ENCODE data around the gene LAMA3.

The LAMA3 gene

DNA sequence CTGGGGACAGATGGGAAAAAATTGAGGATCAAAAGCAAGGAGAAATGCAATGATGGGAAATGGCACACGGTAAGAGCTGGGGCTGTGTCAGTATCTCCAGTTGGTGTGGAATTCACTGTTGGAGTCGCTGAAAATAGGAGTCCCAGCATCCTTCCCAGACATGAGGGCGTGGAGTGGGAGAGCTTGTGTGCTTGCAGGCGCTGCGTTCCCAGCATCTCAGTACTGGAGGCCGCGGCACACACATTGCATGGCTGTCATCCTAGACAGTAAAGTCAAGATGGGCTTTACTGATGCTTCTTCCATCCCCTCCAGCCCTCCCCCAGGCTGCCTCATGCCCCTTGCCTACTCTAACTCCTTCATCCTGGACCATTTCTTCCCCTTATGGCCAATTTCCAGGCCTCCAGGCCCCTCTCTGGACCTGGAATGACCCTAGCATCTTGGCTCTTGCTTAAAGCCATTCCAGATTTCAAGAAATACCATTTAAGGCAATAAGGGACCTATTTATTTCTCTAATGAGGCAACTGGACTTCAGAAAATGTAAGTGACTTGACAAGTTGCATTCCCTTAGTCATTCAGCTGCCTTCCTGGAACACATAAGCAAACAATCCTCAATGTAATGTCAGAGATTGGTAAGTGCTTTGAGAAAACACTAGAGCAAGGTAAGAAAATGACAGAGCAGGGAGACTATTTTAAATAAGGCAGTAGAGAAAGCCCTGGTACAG is 254.8 kb downstream of the LAMA3 start:
- peak; percentile 32 for DNase-seq

DNA sequence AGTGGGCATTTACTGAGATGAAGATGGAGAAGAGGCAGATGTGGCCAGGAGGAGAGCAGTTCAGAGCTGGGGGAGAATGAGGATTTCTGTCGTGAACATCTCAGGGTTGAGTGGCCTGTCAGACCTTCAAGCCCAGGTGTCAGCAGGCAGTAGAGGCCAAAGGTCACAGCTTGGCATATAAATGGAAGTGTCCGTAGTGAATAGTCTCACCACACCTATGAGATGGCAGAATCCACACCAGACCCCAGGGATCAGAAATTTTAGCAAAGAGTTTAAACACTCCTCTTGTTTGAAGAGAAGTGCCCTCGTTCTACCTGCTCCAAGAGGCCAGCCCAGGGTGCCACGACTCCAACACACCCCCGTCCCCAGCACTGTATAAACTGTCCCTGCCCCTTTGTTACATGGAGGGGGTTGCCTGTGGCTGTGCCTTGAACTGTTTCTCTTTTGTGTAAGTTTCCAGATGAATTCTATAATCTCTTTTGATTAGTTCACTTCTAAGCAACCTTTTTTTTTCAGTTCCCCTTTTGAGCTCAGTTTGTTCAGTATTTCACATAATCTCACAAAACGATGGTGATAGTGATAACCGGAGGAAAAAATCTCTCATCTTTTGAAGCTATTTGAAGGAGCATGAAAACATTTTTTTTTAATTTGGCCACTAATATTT is 256.3 kb downstream of the LAMA3 start:
- no peak for DNase-seq

DNA sequence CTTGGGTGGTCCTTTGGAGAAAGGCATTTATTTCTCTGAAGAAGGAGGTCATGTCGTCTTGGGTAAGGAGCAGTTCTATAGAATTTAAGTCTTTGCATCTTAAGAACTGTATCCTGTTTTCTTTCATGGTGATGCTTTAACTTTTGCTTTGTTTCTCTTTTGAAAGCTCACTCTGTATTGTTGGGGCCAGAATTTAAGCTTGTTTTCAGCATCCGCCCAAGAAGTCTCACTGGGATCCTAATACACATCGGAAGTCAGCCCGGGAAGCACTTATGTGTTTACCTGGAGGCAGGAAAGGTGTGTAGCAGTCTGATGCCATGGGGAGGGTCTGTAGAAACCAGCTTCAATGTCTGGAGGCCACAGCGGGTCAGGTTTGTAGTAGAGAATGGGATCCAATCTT is 260.6 kb downstream of the LAMA3 start:
- DNase-seq: no peak

DNA sequence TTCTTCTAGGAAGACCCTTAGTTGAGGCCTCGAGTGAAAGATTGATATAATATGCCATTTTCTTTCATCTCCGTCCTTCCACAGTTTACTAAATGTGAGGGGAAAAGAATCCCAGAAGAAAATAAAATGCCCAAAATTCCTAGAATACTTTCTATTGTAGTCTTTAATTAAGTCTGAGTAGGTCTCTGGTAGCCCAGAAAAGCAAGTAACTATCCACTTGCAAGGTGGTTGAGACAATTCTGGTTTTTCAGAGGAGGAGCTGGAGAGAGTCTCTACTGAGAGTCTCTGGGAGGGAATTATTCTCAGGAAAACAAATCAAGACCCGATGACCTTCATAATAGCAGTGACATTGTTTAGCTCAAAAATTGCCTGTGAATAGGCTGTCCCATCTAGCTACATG is 261.4 kb downstream of the LAMA3 start:
- DNase-seq: no peak

DNA sequence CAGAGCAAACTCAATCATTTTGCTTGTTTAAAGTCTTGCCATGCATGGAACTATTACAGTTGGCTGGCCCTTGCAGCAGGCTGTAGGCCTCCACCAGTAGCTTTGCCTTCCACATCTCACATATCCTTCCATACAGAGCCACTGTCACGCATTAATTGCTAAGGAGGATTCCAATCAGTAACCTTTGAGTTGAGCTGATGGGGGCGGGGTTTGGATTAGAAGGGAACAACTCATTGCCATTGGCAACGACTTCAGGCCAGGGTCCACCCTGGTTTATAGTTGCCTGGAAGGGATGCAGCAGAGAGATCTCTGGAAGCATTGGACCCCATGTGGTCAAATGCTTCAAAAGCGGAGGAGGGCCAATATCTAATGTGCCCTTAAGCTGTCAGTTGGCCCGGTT is 262.0 kb downstream of the LAMA3 start:
- DNase-seq: no peak

DNA sequence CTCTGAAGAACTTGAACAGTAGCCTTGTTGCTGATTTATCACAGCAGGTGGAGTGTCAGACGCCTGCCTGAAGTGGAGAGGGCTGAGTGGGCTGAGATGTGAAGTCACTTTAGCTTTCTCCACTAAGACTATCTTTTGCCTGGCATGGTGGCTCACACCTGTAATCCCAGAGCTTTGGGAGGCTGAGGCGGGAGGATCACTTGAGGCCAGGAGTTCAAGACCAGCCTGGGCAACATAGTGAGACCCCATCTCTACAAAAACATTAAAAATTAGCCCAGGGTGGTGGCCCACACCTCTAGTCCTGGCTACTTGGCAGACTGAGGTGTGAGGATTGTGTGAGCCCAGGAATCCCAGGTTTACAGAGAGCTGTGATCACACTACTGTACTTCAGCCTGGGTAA is 264.7 kb downstream of the LAMA3 start:
- peak; percentile 20 for DNase-seq

DNA sequence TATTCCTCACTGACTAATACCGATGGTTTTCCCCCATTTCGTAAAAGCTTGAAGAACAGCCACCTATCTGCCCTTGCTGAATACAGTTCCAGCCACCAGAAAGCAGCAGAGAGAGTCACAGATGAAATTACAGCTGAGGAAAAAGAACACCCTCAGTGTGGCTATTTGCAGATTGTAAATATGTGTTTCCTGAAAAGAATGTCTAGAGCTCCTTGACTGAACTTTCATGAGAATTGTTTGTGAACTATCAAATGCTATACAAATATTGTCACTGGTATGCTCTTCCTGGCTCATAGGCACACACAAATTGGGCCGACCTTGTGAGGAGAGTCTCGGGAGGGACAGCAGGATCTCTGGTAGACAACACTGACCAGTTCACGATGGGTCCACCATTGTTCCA is 267.2 kb downstream of the LAMA3 start:
- DNase-seq: peak; percentile 27

DNA sequence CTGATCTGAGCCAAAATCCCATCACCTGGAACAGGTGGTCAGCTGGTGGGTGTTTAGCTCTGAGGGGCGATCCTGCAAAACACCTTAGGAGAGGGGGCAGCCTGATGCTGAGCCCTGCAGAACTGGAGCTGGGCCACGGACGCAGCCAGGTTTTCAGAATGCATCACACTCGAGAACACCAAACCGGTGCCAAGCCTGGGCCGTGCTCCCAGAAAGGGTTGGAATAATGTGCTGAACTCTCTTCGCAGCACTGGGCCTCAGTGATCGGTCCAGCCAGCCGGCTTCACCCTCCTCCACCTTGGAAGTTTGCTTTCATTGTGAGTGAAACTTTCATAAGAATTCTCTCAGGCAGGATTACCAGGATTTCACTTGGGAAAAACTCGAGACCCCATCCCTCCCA is 268.8 kb downstream of the LAMA3 start:
- no peak for DNase-seq

DNA sequence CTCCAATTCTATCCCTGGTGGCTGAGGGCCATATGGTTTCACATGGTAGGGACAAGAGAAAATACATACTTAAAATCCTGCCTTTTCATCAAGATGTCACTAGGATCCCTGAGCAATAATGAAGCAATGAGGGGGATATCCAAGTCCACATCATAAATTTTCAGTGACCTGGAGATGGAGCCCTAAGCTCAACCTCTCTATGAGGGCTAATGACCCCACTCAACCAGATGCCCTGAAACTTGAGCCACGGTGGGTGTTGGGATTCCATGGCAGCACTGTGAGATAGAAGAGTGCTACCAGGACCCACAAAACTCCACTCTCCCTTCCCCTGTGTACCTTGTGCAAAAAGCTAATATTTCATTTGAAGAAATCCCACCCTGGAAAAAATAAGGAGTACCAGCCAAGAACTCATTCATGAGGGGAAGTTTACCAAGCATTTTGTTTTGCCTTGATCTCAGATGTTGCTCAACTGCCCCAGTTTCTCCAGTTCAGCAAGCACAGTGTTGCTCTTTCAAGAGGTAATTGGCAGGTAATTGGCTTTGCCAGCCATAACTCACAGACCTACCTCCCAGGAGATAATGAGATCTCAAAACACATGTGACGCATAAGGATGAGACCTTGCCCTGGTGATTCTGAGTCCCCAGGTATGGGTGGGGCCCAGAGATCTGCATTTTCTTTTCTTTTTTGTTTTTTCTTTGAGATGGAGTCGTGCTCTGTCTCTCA is 274.4 kb downstream of the LAMA3 start:
- peak; percentile 15 for DNase-seq

DNA sequence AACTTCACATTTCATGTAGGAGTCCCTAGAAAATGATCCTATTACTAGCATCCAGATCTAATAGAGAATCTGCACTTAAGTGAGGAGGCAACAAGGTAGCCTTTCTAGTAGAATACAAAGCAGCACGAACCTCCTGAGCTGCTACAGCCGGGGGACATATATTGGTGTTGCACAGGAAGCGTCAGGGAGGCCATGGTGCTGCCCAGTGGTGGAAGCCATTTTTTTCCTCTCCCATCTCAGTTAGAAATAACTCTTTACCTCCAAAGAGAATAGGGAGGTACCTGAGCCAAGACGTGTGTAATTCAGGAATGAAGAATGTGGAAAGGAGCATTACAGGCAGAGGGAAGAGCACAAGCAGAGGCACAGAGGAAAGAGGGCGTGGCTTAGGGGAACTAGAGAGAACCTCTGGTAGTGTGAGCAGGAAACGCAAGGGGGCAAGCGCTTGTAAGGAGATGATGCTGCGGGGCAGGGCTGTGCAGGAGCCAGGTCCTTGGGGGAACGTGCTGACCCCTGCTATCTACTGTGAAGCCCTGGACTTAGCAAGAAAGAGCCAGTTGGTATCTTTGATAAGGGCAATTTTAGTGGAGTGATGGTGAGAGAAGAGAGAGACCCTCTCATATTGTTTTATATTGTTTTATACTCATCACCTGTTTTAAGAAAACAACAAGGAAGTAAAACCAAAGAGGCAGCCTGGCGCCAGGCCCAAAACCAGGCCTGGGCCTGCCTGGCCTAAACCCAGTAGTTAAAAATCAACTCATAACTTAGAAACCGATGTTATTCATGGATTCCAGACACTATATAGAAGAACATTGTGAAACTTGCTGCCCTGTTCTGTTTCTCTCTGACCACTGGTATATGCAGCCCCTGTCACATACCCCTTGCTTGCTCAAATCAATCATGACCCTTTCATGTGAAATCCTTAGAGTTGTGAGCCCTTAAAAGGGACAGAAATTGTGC is 275.3 kb downstream of the LAMA3 start:
- DNase-seq: peak; percentile 13

DNA sequence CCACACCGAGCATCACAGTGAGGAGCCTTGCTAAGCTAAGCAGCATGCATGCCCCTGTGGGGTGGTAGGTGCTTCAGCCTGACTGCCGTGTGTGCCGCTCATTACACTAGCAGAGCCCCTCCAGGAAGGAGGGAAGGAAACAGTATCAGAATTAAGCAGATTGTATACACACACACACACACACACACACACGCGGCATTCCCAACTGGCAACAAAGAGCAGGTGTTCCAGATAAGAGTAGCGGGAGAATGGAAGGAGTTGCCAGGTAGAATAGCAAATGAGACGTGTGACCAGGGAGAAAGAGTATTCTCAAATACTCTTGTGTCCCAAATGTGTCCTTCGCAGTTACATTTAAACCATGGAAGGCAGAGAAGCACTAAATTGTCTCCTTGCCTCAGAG is 277.7 kb downstream of the LAMA3 start:
- peak; percentile 64 for DNase-seq

DNA sequence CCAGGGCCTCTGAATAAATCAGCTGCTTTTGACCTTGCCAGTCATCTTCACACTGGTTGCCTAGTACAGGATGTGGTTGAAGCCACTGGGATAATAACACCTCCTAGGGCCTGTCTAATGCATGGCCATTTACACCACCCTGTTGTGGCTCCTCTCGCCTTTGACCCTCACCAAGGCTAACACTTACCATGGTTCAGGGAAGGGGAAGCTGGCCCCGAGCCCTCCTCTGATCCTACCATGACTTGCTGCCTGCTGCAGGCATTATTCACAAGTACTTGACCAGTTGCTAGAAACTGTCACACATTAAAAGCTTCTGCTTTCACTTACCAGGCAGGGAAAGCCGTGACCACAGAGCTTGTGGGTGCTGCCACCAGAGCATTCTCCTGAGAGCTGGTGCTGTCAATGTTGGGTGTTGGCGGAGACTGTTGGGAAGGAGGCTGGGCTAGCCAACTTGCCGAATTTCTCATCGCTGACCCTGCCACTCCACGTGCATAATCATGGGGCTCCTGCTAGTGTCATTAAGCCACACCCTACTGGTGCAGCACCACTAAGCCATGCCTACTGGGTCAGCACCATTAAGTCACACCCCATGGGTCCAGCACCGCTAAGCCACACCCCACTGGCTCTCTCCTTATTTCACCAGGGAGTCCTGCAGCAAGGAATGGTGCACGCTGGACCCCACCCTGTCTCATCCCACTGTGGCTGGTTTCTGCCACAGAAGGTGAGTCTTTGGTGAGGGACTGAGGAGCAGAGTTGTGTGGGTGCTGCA is 278.3 kb downstream of the LAMA3 start:
- DNase-seq: peak; percentile 64

DNA sequence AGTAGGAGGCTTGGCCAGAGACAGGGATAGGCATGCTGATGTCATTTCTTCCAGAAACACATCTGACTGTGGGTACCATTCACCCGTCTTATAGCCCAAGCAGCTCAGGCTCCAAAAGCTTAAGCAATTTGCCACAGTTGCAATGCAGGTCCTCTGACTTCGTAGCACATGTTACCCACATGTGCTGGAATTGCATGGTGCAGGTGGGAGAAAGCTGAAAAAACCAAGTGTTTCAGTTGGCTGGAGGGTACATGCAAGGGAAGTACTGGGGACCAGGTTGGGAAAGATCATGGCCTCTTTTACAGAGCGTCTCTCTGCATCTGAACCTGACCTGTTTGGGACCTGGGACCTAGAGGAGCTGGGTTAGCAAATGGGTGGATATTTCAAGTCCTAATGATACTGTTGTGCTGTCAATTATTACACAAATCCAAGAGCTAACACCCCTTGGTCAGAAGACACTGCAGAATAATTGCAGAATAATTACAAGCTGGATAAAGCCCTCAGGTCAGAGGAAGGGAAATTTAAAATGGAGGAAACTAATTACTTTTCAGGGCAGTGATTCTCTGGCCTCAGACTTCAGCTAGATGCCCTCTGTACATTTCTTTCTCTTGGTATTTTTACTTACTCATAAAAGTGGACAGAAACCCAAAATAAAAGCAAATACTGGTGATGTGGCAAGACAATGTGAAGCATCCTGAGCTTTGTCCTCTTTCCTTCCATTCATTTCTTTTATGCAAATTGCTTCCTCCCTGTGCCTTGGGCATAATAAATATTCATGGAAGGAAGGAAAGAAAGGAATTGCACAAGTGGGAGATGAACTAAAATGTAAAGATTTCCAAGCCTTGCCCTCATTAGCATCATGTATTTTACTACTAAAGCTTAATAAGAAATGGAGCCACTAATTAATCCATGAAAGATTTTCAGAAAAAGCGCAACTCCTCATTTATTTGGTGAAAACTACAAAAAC is 279.7 kb downstream of the LAMA3 start:
- no peak for DNase-seq

DNA sequence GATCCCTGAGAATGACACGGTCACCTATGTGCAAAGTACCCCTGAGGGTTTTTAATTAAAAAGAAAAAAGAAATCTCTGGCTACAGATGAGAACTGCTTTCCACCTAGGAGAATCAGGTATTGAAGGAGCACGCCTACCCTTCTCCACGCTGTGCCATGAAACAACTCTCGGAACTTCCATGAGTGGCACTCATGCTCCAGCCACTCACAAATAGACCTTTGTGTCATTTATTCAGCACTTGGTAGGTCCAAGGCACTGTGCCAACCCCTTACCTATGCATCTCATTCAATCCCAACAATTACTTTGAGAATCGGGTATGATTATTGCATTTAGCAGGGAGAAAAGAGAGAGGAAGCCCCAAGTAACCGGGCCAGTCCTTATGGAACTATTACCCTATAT is 280.4 kb downstream of the LAMA3 start:
- no peak for DNase-seq

DNA sequence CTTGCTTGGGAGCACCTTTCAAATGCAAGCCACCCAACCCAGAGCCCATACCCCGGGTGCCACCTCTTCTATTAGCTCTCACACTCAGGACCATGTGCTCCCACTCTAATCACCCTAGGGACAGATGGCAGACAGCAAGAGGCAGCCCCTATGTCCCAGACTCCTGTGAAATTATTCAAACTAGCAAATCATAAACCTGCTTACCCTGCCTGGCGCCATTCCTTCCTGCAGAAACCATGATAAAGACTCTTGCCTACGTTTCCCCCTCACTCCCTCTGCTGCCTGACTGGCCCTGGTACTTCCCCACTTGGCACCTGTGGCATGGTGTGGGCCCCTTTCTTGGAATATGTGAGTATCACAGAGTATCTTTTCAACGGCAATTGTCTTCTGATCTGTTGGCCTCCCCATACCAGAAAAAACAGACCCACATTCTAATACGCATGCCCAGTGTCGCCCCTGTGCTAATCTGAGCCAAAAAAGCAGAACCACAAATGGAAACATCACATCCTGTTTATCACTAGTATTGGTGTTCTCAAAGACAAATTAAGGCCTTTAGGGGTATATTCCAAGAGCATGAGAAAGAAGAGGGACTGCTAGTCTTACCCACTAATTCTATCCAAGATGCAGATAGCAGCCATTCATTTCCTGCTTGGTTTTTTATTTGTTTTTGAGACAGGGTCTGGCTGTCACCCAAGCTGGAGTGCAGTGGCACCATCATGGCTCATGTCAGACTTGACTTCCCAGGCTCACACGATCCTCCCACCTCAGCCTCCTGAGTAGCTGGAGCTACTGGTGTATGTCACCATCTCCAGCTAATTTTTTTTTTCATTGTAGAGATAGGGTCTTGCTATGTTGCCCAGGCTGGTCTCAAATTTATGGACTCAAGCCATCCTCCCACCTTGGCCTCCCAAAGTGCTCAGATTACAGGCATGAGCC is 281.2 kb downstream of the LAMA3 start:
- no peak for DNase-seq

DNA sequence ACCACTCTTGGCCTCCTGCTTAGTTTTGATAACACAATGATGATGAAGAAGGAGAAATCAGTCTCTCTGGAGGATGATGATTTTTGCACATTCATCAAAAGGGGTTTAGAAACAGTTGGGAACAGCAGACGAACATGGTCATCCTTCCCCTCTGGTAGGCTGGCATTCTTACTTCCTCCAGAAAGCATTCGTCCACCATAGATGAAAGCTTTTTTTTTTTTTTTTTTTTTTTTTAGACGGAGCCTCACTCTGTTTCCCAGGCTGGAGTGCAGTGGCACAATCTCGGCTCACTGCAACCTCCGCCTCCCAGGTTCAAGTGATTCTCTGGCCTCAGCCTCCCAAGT is 281.8 kb downstream of the LAMA3 start:
- DNase-seq: no peak

DNA sequence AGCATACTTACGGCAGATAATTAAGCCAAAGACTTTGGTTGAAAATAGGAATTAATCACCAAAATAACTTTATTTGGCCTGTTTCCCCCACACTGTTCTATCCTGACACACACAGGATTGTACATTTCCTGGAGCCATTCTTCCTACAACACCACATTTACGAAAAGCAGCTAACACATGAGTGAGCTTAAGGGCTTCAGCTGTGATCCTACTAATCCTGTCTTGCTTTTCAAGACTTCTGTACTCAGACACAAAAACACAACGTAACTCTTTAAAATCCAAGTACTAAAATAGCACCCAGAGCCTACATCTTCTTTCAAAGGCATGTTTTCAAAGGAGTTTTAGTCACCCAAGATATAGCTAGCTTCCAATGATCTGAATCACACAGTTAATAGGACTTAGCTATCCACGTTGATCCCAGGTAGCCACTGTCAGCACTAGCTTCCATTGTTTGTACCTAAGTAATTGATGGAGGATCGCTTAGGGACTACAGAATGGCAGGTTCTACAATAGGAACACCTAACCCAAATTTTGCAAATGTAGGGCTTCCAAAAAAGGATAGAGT is 282.5 kb downstream of the LAMA3 start:
- no peak for DNase-seq

DNA sequence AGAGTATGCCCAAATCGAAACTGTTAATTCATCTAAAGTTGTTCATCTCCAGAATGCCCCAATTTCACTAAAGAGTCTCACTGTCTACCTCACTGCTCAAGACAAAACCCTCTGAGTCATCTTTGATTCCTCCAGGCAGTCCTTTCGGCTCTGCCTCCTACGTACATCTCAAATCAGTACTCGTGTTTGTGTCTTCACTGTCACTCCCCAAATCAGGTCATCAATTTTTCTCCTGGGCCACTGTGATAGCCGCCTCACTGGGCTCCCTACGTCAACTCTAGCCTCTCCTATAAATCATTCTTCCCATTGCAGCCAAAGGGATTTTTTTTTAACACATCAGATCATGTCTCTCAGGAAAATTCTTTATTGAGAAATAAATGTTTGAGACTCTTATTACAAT is 283.2 kb downstream of the LAMA3 start:
- DNase-seq: no peak

DNA sequence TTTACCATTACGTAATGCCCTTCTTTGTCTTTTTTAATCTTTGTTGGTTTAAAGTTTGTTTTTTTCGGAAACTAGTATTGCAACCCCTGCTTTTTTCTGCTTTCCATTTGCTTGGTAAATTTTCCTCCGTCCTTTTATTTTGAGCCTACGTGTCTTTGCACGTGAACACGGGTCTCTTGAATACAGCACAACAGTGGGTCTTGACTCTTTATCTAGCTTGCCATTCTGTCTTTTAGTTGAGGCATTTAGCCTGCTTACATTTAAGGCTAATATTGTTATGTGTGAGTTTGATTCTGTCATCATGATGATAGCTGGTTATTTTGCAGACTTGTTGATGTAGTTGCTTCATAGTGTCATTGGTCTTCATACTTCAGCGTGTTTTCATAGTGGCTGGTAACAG is 287.9 kb downstream of the LAMA3 start:
- DNase-seq: no peak
